Midbrain (tissue), 1 donor: ENCODE results near the gene ANKLE1.
A peak's percentile ranks its signal among the peaks of the same experiment; 100 is the strongest.

Experiments
- DNase-seq: peaks from one replicate; lab custom pipeline; 2025; lab: John Stamatoyannopoulos, UW

ANKLE1 gene

DNA sequence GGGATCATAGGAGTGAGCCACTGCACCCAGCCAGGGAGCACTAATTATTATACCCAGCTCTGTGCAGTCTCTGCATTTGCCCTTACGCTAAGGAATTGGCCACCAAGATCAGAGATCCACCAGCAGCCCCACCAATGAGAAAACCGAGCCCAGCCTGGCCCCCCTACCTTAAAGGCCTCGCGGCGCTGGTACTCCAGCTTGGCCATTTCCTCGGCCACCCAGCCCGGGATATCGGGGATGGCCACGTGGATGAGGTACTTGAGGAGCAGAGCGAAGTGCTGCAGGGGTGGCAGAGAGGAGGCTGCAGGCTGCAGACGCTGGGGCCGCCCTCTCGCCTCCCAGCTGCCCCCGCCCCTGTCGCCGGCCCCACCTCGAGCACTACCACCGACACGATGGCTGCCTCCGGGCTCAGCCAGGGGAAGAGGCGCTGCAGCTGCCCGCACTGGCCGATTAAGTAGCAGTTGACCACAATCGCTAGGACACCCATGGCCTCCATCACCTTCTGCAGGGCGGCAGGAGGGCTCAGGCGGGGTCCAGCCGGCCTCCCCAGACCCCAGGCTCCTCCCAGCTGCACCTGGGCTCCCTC is 45.5 kb downstream of the ANKLE1 start:
- DNase-seq = no peak

DNA sequence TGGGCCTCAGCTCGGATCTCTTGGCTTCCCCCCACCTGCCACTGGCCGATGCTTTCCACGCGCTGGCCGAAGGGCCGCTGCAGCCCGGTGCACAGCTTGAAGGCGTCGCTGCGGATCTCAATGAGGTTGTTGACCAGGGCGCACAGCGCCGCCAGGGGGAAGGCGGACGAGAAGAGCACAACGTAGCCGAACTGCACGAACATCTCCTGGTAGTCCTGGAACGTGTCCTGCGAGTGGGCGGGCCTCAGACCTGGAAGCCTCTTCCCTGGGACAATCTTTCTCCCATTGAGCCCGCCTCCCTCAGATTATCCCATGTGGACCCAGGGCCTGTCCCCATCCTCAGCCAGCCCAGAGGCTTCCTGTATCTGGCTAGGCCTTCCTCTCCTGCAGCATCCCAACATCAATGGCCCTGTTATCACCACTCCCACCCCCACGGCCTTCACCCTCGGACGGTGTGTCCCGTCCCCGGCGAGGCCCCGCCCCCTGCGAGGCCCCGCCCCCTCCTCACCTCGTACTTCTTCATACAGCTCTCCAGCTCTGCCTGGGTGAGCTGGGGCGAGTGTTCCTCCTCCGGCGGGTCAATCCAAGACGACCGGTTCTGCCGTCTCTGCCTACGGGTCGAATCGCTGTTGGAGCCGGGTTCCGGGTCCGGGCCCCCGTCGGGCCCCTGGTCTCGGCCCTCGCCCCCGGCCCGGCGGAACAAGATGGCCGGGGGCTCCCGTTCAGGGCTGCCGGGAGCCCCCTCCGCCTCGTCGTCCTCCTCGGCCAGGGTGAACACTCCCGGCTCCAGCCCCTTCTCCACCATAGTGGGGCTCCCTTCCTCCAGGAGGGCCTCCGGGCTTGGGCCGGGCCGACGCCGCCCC is 46.2 kb downstream of the ANKLE1 start:
- no peak for DNase-seq

DNA sequence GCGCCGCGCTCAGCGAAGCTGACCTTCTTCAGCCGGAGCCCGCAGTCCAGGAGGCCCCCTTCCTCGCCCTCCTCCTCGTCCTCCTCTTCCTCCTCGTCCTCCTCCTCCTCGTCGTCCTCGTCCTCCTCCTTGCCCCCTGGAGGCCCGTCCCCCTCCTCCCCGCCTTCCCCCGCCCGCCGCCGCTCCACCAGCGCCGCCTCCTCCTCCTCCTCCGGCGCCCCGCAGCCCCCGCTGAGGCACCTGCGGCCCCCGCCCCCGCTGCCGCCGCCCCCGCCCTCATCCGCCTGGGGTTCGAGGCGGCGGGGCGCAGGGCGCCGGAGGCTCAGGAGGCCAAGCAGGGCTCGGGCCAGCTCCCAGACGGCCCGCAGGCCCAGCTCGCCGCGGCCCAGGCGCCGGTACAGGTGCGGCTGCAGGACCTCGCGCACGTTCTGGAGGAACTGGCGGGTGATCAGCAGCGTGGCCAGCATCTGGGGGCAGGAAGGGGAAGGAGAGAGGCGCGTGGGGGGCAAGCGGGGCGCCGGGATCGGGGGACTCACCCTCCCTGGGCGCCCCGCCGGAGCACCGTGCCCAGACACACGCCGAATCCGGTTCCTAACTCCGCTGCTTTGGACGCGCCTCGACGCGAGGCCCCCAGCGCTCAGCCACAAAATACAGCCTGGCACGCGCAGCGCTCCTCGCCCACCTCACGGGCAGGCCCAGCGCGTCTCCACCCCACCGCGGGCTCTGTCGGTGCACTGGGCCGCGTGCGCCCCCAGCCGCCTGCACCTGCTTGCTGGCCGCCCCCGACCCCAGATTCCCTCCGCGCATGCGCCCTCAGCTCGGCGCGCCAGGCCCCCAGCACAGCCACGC is 47.0 kb downstream of the ANKLE1 start:
- DNase-seq = no peak

DNA sequence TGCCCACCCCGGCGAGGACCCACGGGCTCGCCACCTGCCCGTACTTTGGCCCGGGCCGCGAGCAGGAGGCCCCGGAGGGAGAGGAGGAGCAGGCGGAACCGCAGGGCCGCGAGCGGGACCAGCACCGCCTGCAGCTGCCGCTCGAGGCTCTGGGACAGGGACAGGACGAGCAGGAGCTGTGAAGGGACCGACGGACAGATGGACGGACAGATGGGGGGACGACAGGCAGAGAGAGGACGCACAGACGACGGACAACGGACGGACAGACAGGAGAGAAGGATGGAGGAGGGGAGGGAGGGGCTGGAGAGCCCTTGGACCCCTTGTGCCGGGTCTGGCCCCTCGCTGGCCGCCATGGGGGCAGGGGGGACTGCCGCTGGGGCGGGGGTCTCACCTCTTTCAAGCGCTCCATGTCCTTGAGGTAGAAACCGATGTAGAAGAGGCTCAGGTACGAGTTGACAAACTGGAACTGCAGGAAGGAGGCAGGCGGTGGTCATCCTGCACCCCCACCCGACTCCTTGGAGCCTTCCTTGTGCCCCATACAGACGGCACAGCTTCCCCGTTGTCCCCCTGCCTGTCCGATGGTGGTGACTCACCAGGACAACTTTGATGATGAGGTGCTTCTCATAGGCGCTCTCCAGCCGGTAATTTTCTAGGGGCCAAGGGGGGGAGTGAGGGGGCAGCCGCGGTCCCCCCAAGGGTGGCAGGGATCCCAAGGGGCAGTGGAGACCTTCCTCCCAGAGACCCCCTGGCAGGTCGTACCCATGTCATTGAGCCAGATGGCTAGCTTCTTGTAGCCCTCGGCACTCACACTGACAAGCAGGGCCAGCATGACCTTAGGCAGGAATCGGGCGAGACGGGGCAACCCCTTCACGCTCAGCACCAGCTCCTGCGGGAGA is 47.9 kb downstream of the ANKLE1 start:
- no peak for DNase-seq

DNA sequence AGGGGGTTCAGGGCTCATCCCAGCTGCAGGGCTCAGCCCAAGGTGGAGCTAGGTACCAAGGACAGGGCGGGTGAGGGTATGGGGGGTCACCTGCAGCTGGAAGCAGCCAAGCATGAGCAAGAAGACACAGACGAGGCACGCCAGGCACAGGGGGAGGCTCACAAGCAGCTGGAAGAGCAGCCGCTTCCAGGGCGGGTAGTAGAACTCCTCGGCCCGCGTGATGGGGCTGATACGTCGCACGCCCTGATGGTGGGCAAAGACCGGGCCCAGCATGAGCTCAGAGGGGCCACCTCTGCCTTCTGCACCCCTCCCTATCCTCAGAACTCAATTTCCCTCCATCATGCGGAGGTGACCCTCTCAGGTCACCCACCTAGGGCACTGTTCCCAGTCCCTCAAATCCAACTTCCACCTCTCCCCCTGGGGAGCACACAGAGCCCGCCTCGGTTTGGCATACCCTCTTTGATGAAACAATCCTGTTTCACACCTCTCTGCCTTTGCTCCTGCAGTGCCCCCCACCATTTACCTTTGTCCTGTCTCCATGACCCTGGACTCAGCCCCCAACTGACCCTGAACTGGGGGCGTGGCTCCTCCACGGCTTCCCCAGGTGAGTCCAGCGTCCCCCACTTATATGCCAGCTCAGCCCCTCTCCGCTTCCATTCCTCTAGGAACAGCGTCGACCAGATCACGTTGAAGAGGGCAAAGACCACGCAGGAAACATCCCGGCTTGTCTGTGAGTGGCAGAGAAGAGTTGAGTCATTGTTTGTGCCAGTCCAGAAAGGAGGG is 48.8 kb downstream of the ANKLE1 start:
- DNase-seq = no peak

DNA sequence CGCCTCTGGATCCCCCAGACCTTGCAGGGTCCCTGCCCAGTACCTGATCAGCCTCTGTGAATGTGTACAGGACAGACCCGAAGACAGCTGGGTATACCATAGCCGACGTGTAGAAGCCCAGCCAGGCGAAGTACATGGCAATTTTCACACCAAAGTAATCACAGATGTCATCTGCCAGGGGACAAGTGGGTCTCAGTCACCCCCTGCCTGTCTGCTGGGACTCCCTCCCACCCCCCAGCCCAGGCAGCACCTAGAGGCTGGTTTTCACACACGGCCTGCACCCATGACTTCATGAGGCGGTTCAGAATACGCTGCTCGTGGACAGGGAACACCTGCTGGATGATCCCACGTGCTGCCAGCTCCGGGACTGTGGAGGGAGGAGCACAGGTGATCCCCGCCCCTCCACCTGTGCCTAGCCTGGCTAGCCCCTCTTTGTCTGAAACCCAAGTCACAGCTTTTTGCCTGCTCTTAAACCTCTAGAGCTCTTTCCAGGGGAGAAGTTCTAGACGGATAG is 49.4 kb downstream of the ANKLE1 start:
- no peak for DNase-seq

DNA sequence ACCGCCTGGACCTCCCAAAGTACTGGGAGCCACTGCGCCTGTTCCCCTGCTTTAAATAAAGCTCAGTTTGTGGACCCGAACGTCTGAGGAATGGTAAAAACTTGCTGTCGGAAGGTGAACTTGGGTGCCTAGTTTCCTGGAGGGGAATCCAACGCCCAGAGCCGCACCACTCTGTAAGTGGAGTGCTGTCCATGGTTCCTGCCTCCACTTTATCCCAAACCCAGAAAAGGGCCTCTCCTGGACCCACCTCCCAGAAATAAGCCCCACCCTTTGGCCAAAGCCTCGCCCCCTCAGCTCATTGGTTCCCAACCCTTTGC is 50.6 kb downstream of the ANKLE1 start:
- no peak for DNase-seq

DNA sequence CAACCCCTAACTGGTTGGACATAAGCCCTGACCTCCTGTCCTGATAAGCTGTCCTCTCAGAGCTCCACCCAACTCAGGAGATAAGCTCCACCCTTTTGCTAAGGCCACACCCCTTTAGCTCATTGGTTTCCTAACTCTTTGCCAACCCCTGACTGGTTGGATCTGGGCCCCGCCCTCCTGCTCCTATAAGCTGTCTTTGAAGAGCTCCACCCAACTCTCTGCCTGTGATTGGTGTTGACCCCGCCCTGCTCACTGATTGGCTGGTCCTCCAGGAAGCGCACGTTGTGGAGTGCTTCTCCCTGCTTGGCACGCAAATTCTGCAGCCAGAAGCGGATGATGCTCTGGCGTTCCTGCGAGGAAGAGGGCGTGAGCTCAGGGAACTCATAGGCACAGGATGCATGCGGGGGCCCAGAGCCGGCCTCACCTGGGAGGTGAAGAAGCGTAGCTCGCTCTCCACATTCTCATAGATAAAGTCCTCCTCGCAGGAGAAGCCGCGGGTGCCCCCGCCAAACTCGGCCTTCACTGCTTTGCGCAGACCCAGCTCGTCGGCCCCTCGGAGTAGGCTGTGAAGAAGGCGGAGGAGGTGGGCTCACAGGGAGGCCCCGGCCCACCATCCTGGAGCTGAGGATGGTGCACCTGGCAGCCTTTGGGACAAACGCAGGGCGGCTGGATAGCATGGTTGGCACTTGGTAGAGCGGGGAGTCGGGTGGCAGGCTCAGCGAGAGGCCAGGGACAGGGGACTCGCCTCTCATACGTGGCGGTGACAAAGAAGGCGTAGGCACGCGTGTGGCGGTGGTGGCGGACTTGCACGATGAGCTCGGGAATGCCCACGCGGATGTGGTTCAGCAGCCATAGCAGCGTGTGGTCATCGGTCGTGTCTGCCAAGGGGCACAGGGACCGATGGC is 51.2 kb downstream of the ANKLE1 start:
- no peak for DNase-seq

DNA sequence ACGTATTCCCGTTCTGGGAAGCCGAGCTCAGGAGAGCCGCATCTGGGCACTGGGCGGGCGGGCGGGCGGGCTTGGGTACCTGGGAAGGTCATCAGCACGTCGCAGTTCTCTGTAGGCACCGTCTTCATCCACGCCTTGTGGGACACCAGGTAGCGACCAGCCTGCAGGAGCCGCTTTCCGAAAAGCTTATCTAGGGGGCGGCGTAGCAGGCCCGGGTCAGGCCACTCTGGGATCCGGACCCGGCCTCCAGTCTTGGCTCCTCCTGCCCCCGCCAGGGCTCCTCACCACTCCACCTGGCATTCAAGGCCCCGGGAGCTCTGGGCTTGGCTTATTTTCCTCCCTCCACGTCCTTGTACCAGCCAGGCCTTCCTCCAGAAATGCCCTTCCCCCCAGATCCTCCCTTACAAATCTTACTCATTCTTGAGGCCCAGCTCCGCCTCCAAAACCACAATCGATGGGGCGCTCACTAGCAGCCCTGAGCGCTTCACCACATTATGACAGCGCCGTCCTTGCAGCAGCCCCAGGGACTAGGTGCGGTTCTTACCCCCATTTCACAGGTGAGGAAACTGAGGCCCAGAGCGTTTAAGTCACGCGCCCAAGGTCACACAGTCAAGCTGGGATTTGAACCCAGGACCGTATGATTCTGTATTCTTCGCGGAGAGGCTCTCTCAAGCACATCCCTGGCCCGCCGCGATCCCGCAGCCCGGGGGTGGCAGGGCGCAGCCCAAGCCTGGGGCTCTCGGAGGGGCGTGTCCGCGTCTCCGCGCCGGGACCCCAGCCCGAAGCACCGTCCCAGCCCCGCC is 52.1 kb downstream of the ANKLE1 start:
- DNase-seq = no peak

DNA sequence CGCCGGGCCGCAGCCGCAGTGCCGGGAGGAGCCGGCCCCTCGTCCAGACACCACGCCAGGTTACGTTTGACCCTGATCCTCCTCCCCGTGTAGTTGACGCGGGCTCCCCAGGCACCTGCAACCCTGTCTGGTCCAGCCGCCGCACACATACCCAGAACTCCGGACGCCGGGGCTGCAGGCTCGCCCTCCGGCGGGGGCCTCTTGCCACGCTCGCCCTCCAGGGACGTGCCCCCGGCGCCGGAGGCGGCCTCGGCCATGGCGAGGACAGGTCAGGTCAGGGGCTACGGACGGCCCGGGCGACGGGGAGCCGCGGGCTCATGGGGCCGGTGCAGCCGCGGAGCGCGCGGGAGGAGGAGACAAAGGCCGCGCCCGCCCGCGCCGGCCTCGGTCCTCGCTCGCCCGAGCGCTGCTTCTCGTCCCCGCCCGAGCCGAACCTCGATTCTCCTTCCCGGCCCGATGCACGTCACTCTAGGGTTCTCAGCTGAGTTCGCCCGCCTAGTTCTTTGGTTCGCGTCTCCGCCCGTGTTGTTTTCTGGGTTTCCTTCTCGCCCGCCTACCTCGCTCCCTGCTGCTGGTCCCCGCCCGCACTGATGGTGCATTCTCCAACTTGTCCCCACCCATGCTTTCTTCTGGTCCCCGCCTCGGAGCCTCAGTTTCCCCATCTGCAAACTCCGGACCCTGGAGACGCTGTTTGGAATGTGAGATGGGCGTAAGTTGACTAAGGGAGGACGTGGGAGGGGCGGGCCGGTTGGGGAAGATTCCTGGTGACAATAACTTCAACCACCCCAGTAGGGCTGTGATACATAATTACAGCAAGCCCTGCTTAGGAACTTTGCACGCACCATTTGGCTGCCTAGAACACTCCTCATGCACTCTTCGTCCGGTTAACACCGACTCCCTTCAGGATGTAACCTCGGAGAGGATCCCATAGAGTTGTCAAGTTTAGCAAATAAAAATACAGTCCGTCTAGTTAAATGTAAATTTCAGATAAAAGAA is 53.0 kb downstream of the ANKLE1 start, which contains the start of gene ANO8:
TSS of gene ANO8 (minus strand) at position 442 of the 996 bp plus-strand sequence. CDS start at position 257, 185 bp downstream.
- peak; percentile 96 for DNase-seq

DNA sequence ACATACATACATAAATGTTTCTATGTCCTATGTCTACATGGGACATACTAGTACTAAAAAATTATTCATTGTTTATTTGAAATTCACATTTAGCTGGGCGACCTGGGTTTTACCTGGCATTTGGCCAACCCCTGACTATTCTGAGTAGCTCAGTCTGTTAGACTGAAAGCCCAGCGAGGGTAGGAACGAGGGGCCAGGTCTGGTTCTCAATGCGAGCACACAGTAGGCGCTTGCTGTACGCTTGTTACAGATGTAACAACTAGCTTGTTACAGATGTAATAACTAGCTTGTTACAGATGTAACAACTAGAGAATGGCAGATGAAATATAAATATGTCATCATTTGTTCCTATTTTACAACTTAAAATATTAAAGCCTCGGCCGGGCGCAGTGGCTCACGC is 53.9 kb downstream of the ANKLE1 start:
- no peak for DNase-seq
